ENCODE measurements around the gene ULBP2.
"Not testable (repeated sequence)": the region's sequence is repeated elsewhere in the genome, so short reads cannot be mapped to it uniquely, and the experiment has no call there.

ULBP2 gene

DNA sequence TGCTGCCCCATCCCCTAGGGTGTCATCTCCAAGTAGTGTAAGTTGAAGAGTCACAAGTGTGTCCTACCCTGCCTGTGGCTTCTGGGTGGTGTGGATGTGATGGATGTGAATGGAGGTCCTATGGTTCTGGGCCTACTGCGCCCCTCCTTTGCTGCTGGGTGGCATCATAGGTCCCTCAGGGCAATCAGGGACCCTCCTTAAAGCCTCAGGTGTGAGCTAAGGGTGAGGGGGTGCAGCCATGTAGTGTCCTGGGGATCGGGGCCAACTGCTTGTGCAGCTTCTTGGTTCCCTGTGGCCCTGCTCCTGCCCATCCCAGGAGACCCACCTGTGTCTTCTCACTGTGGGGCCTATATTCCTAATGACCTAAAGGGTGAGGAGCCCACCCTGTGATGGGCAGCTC is 24.5 kb downstream of the ULBP2 start:
- not testable (repeated sequence) for DNase-seq

DNA sequence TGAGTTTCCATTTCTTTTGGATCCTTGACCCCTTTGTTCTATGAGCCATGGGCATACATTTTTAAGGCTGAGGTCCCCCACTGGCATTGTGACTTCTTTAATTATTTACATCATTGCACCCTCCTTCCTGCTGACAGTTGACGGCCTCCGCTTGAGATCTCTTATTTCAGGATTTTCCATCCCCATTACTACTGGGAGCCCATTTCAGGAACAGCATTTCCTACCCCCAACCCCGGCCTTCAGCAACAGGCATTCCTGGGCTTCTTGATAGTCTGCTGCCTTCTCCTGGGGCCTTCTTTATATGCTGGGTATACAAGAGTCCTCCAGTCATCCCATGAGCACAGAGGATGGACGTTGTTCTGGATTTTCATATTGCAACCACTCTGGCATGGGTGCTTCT is 25.8 kb downstream of the ULBP2 start:
- no peak for DNase-seq

DNA sequence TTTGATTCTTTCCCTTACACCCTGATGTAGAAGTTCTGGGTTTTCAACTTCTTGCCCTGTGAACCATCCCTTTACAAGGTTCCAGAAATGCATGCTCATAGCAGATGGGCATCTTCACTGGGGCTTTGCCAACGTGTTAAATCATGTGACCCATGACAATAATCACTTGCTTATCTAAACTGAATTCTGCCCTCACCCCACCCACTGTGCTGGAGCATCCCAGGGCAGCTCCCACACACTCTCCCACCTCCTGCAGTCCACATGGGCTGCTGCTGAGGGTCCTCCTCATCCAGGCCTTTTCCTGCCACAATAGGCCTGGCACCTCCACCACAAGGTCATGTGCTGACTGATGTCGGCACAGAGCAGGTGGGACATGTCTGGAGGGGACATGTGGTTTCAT is 26.2 kb downstream of the ULBP2 start:
- not testable (repeated sequence) for DNase-seq

DNA sequence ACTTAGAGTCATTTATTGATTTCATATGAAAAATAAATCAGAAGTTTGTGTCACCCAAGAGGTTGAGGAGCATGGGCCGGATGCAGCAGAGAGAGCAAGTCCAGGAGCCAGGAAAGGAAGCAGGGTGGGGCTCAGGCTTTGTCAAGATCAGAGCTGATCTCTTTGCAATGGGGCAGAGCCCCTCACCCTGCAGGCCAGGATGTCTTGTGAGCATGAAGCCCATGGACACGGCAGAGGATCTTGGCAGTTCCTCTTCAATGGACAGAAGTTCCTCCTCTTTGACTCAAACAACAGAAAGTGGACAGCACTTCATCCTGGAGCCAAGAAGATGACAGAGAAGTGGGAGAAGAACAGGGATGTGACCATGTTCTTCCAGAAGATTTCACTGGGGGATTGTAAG is 27.1 kb downstream of the ULBP2 start:
- not testable (repeated sequence) for DNase-seq

DNA sequence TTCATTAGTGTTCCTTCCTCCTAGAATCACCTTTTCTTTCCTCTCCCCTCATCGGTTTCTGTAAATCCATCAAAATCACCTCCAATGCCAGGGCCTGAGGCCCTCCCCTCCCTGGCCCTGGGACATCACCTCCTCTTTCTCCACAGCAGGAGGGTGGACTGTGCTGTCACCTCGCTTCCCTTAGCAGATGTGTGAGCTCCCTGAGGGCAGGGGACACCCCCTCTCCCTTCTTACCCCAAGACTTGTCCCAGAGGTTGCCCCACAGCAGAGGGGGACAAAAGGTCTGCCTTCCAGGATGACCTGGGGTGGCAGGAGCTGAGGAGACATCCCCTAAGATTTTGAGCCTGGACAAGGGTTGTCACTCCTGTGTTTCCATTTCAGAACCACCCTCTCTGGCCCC is 27.8 kb downstream of the ULBP2 start:
- DNase-seq: no peak

DNA sequence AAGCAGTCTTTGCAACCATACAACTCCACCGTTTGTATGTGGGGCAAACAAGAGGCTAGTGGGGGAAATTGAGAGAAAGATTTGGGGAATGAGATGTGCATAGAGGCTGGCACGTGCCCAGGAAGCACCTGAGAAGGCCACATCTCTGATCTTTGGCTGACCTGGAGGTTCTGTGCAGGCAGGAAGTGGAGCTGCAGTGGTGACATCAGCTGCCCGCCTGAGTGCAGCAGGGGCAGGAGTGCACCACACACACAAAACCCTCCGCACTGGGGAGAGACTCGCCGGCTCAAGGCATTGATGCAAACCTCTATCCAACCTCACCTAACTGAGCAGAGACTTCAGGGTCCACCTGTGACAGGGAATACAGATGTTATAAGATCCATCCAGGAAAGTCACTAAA is 32.6 kb downstream of the ULBP2 start:
- DNase-seq: not testable (repeated sequence)

DNA sequence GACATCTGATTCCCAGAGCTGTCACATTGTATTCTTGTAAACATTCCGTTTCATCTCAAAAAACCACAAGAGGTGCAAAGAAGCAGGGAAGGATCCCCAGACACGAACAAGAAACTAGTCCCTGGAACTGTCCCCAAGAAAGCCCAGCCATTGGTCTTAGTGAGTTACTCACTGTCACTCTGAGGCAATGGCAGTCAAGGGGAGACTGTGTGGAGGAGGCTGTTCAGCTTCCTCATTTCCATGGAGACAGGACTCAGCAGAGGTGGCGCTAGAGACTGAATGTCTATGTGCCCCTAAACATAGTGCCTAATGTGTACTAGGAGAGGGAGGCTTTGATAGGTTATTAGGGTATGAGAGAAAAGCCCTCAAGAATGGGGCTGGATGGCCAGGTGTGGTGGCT is 33.0 kb downstream of the ULBP2 start:
- no peak for DNase-seq

DNA sequence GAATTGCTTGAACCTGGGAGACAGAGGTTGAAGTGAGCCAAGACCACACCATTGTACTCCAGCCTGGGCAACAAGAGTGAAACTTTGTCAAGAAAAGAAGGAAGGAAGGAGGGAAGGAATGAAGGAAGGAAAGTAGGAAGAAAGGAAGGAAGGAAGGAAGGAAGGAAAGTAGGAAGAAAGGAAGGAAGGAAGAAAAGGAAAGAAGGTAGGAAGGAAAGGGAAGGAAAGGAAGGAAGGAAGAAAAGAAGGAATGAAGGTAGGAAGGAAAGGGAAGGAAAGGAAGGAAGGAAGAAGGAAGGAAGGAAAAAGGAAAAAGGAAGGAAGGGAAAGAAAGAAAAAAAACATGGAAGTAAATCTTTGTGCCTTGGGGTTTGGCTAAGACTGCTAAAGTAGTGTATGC is 33.6 kb downstream of the ULBP2 start:
- no peak for DNase-seq

DNA sequence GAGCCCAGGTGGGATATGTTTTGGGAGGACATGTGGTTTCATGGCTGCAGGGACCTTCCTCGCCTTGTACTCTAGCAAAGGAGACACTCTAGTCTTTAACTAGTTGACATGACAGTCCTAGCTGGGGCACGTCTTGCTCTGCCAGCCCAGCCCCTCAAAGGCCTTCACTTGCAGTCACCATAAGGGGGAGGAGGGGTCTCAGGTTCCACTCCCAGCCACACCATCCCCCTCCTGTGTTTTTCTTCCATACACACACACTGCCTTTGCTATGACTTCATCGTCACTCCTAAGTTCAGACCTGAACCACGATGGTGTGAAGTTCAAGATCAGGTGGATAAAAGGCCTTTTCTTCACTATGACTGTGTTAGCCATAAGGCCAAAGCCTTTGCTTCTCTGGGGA is 35.4 kb downstream of the ULBP2 start:
- DNase-seq: no peak

DNA sequence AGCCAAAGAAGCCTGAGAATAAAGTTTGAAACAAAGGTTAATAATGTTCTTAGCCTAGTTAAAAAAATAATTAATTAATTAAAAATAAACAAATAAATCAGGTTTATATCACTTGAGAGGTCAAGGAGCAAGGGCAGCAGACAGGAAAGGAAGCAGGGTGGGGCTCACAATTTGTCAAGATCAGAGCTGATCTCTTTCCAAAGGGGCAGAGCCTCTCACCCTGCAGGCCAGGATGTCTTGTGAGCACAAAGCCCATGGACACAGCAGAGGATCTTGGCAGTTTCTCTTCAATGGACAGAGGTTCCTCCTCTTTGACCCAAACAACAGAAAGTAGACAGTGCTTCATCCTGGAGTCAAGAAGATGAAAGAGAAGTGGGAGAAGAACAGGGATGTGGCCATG is 36.8 kb downstream of the ULBP2 start:
- DNase-seq: no peak

DNA sequence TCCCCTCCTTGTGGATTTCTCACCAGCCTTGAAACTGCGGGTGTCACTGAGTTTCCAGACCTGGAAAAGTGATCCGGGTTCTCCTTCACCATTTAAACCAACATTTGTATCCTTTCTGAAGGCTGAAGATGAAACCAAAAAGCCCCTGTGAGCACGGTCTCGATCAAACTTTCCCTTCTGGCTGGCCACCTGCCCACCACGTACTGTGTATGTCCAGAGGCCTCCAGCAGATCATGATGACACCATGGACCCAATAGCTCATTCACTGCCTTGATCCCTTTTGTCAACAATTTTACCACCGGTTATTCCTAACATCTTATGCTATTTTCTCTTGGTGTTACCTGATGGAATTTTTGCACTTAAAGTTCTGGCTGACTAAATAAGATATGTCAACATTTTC is 37.5 kb downstream of the ULBP2 start:
- no peak for DNase-seq

DNA sequence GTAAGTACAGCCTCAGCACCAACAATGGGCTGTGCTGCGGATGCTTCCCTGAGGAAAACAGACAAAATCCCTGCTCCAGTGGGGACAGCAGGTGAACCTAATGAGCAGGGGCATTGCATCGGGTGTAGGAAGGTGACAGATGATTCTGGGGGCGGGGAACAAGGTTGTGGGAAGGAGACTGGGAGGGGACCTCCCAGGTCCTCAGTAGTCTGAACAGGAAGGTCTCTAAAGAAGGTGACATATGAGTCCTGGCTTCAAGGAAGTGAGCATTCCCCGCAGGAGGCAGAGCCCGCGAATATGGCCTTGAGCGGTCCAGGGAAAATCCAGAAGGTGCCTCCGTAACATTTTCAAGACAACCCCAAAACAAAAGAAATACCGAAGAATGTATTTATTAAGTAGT is 41.3 kb downstream of the ULBP2 start:
- no peak for DNase-seq

DNA sequence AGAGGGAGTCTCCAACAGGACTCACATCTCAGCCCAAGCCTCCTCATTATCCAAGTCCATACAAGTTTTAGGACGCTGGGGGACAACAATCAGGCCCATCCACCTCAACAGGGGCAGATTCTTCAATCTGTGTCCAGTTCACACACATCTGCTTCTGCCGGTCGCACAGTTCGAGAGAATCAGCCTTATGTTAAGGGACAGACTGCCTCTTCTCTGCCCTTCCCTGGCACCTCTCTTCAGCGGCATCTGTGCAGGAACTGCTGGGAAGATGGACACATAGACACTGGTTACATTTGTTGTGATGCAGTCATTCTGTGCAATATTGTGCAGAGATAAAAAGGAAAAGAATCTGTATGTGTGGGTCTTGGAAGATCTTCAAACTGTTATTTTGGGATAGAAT is 43.0 kb downstream of the ULBP2 start:
- no peak for DNase-seq

DNA sequence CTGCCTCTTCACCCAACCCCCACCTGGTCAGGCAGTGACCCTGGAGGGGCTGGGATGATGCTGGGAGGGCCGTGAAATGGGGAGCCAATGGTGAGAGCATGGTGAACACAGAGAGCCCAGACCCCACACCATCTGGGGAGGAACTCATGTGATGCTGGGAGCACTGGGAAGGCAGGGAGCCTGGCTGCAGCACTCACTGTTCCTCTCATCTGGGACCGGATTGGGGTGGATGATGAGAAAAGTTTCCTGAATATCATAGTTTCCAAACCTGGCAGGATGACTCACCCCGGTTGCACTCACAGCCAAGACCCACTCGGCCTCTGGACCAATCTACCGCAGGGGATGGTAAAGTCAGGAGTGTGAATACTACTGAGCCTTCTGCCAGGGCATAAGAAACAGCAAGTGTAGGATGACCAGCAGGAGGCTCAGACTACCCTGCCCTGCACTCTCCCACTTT is 43.7 kb downstream of the ULBP2 start:
- DNase-seq: no peak

DNA sequence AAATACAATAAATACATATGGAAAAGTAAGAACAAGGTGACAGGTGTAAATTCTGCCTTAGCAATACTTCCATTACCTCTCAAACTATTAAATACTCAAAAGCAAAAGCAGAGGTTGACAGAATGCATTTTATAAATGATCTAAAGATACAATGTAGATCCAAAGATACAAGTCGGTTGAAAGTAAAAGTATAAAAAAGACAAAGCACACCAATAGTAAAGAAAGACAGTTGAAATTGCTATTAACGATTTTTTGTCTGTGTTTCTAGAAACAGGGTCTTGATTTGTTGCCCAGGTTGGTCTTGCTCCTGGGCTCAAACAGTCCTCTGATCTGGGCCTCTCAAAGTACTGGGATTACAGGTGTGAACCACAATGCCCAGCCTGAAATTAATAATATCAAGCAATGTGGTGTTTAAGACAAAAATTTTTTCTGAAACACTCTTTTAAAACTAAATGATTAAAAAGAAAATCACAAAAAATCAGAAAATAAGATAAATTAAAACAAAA is 45.8 kb downstream of the ULBP2 start:
- no peak for DNase-seq

DNA sequence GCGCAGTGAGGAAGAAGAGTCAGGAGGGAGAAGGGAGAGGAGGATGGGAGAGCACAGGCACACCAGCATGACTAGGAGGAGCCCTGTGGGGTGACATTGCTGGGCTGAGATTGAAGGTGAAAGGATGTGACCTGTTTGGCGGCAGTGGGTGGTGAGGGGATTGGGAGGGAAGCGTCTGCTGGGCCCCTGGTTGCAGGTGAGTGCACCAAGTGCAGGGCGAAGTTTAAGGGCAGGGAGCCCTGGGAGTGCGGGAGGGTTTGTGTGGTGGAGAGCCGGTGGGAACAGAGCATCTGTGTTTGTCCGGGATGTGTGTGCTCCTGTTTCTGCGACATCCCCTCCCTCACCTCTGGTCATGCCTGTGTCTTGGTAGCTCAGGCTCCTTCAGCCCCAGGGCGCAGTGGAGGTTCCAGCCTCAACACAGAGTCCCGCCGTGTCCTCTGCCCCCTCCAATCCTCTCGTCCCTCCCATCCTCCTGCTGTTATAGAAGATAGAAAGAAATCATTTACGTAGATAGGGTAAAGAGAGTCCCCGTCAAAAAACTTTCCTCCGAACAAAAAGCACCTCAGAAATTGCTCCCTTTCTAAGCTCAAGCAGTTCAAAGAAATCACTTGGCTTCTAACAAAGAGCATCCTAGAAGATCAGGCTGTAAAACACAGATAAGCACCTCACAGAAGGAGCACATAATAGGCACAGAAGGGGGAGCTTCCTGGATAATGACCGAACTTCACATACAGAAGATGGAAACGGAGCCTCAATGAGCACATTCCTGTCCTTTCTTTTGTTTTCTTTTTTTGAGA is 46.9 kb downstream of the ULBP2 start:
- no peak for DNase-seq

DNA sequence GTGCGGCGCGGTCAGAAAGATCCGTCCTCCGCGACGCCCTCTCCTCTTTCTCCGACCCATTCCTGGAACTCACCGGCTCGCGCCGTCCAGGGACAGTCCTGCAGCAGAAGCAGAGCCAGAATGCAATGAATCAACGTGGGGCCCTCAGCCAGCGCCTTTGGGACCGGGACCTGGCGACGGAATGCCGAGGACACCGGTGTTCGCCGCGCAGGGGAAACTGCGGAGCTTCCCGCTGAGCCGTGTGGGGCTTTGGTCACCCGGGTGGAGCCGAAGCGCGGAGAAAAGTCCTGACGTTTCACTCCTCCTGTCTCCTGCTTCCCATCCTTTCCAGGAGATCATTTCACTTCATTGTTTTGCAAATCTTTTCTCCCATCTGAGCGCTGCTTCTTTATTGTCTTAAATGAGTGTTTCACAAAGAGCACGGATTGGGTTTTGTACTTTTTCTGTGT is 48.4 kb downstream of the ULBP2 start:
- no peak for DNase-seq

DNA sequence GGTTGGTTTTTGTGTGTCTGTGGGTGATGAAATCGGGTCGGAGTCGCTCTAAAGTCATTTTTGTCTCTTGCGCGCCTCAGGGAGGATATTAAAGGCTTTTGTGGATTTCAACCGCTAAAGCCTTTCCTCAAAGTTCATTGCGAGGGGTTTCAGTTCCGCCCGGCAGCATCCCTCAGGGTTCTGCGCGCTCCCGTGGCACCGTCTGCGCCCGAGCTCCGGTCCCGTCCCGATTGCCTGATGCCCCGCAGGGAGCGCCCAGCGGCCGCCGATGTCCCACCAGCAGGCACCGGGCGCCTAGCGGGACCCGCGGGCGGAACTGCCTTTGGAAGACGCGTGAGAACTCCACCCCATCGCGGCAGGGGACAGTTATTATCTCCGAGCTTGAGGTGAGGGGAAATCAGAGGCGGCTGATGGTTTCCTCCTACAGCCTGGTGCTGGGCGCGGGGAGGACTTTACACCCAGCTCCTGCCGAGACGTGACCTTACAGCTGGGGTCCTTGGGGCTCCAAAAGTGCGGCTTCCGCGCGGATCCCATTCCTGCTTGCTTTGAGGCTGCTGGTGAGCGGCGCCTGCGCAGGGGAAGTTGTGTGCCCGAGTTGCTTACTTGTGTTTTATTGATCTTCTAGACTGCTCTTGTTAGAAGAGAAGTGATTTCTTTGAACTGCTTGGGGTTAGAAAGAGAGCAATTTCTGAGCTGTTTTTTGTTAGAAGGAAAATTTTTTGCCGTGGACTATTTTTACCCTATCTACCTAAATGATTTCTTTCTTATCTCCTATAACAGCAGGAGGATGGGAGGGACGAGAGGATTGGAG is 49.1 kb downstream of the ULBP2 start:
- no peak for DNase-seq

DNA sequence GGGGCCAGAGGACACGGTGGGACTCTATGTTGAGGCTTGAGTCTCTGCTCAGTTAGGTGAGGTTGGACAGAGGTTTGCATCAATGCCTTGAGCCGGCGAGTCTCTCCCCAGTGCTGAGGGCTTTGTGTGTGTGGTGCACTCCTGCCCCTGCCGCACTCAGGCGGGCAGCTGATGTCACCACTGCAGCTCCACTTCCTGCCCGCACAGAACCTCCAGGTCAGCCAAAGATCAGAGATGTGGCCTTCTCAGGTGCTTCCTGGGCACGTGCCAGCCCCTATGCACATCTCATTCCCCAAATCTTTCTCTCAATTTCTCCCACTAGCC is 49.6 kb downstream of the ULBP2 start:
- DNase-seq: not testable (repeated sequence)

DNA sequence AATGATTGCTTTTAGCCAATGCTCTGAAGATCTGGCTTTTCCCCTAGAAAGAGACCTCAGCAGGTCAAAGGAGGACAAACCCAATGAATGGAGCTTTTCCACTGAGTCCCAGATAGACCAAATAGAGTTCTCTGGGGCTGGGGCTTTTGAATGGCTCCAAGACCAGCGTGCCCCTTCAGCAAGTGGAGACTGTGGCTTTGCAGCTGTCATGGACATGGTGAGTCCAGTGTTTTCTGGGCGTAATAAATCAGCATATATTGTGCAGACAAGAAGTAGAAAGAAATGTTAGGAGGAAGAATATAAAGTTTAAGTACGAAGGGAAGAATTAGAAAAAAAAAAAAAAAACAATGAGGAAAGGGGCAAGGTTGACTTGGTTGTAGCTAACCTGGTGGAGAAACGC is 50.0 kb downstream of the ULBP2 start:
- DNase-seq: no peak

DNA sequence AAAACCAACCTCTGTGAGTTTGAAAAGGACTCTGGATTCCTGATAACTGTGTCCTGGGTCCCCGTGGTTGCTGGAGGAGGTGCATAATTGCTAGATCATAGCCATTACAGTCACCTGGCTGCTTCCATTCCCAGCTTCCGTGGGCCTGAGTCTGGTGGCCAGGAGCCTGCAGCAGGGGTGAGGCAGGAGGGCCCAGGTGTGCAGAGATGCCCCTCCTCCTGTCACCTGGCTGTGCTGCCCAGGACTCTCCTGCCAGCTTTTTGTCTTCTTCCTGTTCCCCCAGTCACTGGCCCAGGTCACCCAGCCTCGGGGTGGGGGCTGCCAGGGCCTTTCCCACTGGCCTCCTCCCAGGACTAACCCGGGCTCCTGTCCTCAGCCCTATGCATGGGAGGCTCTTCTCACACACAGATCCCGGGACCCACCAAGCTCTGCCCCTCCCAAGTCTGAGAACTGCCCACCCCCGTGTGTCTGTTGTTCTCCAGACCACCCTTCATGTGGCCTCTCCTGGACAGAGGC is 53.5 kb downstream of the ULBP2 start:
- DNase-seq: no peak

DNA sequence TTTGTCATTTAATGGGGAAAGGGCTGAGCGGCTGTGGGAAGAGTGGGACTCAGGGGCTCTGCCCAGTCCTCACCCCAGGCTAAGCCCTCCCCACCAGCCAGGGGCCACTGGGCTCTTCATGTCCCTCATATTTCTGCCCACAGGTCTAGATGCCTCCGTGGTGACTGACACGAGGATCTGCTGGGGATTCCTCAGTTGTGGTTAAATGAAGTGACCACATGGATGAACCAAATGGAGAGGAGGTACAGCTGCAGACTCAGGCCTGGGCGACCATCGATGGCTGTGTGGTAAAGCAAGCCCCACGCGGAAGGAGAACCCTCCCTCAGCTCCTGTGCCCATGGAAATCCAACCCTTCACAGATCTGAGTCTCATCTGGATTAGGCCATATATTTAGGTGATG is 54.2 kb downstream of the ULBP2 start:
- DNase-seq: no peak

All from amygdala (tissue), 56 donors.